ENCODE measurements around the gene GSTM3. TPM values are rescaled to one million over a fixed set of nuclear protein-coding genes. Genes with fewer than 3 reads are reported as not detected.
A peak's percentile ranks its signal among the peaks of the same experiment; 100 is the strongest.

Gene GSTM3
- total RNA-seq = 13.5 TPM

DNA sequence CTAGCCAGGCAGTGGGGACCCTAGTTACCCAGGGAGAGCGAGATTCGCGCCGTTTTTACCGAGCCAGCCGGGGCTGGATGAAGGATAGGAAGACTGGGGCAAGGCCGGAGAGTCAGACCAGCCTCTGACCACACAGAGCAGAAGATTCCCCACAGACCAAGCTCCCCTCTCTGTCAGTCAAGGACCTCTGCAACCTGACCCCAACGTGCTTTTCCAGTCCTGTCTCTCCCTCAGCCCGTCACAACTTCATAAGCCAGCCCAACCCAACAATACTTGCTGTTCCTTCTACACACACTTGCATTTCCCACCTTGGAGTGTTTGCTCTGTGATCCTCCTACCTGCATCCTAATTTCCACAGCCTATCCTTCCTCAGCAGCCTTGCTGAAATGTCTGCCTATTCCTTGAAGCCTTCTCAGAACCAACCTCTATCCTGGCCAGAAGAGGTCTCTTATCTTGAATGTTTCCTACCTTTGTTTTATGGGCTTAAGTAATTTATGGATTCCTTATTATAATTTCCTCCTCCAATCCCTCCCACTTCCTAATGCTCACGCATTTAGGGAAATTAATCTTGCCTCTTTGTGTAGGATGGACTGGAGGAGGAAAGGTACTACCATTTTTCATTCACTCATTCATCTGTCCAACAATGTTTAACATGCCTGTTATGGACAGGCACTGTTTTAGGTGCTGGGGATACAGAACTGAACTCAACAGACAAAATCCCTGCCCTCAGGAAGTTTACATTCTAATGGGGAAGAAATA, at the start of gene GSTM3:
GSTM3 (minus strand) TSS at position 424 of the 759 bp plus-strand sequence. CDS start 751 bp downstream, outside the sequence.
- DNase-seq (ENCODE audit: low read depth in 2 of 3, low spot score in 2 of 3) = no peak

DNA sequence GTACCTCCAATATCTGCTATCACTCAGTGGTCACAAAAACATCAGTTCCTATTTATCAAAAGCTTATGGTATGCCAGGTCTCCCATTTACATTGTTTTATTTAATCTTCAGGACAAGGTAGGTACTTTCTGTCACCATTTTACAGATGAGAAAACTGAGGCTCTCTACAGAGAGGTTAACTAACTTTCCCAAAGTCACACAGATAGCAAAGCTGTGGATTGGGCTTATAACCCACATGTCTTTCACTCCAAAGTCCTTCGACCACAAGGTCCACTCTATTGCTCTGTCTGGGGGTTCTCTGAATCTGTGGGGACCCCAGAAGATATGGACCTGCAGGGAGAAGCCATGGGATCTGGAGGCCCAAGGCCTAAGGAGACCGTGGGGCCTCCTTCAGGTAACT, 49.5 kb upstream of the GSTM3 start:
- no peak for DNase-seq (ENCODE audit: low read depth in 2 of 3, low spot score in 2 of 3)

DNA sequence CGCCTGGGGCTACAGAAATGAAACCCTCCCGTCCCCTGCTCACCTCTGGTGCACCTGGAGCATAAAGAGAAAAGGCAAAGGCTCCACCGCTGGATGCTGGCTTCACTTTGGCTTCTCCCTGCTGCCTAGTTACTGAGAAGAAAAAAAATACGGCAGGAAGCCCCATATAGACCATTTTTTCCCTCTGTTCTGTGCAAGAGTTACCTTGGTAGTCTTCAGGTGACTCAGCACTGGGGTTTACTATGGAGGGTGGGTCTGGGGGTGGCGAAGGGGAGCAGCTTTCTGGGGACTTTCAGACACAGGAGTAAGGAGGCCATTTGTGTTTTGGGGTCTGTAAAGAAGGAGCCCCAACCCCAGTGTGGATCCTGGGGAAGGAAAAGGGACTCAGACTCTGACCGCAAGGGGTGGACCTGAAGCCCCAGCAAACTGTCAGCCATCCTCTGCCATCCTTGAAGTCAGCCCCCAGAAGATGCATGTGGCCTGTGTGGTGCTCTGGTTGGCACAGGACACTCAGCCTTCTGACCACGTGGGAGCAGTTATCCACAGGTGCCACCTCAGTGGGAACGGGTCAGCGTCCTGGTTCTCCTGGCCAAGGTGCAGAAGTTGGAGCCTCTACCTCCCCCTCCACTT, 48.8 kb upstream of the GSTM3 start:
- no peak for DNase-seq (ENCODE audit: low read depth in 2 of 3, low spot score in 2 of 3)

DNA sequence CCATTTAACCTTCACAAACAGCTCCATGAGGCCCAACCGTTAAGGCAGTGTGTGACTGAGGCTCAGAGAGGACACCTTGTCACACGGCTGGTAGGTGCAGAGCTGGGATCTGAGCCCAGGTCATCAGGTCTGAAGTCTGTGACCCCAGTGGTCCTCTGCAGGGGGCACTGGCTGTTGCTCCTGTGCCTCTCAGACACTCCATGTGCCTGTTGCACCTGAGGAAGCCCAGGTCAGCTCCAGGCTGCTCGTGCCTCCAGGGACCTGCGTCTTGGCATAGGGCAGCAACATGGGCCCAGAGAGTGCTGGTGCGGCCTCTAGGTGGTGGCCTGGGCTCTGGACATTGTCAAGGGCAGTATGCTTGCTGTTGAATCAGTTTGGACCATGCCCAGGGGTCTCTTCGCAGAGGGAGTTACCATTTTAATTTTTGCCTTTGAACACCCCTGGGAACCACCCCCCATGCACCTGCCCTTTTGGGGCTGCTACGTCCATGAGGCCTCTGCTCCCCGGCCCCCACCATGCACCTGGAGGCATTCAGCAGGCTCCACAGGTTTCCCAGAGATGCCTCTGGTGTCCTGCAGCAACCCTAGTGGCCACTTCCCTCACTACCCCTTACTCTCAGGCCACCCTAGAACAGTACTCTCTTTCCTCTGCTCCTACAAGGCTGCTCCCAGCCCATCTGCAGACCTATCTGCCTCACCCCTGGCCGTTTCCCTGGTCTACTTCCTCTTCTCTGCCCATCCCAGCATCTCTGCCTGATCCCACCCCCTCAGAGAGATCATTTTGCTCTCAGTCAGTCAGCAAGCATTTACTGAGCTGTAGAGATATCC, 48.1 kb upstream of the GSTM3 start:
- DNase-seq (ENCODE audit: low read depth in 2 of 3, low spot score in 2 of 3) = peak in 1 of 3 donors; percentile 31

DNA sequence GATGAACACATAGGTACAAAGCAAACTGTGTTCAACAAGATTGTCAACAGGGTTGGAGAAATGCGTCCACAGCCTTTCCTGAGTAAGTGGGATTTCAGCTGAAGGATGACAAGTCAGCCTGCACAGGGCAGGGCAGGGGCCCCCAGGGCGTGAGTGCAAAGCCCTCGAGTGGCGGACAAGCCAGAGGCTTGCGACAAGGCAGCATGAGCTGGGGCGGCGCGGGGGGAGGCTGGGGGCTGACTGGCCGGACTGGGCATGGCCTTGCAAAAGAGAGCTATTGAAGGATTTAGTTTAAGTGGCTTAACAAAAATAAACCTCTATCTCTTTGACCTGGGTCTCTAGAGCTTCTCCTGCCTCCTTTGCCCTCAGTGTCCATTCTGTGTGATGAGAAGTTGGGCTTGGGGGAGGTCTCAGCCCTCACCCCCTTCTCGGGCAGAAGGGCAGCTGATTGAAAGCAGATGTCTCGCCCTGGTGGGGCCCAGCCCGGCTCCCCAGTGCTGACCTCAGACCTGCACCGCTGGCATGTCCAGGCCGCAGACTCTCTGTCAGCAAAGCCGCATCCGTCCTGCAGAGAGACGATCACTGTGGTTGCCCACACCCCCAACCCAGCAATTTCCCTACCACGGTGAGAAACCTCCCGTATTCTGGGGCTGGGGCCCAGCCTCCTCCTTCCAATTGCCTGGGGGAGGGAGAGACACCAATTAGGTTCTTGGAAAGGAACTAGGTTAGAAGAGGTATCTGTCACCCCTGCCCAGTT, 47.2 kb upstream of the GSTM3 start:
- no peak for DNase-seq (ENCODE audit: low read depth in 2 of 3, low spot score in 2 of 3)

DNA sequence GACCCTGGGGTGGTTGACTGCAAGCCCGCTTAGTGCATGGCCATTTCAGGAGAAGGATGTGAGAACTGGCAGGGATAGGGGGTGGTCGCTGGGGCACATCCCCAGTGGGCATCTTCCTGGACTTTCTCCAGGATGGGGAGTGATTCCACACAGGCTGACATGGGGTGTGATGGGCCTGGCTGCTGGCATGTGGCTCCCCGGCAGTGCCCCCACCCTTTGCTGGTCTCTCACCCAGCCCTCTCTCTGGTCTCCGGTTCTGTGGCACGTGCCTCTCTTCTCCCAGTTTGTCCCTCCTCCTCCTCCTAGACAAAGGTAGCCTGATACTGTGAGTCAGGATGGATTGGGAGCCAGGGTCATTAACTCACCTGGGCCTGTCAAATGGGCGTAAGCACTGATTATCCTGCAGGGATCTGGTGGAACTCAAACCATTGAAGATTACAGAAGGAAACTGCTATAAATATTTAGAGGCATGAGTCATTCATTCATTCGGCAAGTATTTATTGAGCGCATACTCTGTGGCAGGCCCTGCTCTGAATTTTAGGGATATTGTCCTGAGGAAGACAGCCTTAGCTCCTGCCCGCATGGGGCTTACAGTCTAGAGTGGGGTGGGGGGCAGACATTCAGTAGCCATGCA, 46.5 kb upstream of the GSTM3 start:
- DNase-seq (ENCODE audit: low read depth in 2 of 3, low spot score in 2 of 3) = no peak

DNA sequence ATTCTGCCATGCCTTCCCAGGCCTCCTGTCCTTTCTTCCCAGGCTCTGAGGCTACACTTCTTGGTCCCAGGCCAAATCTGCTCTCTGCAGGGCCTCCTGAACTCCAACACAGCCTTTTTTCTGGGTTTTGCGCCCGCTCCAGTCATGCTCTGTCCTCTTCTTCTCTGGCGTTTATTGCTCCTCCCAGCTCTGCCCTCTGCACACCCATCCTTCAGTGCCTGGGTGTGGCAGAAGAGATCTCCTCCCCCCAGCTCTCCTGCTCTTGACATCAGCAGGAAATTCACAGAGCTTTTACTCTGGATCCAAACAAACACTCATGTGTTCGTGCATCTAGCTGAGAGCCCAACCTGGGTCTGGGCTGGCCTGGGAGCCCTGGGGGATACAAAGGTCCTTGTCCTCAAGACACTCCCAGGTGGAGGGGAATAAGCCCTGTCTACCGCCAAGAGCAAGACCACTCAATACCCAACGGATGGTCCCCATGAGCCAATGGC, 45.7 kb upstream of the GSTM3 start:
- DNase-seq (ENCODE audit: low read depth in 2 of 3, low spot score in 2 of 3) = no peak

DNA sequence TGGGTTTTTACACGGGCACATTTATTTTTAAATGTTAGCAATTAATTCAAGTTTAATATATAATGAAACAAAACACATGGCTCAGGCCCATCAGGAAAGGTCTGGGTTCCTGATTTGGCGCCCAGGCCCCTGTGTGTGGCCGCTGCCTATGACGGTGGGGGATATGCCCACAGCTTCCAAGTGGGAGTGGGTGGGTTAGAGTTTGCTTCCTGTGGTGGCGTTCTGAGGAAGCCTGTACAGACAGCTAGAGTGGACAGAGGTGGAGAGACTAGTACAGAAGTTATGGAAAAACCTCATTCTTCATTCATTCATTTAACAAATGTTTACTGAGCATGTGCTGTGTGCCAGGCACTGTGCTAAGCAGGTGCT, 45.3 kb upstream of the GSTM3 start:
- no peak for DNase-seq (ENCODE audit: low read depth in 2 of 3, low spot score in 2 of 3)

DNA sequence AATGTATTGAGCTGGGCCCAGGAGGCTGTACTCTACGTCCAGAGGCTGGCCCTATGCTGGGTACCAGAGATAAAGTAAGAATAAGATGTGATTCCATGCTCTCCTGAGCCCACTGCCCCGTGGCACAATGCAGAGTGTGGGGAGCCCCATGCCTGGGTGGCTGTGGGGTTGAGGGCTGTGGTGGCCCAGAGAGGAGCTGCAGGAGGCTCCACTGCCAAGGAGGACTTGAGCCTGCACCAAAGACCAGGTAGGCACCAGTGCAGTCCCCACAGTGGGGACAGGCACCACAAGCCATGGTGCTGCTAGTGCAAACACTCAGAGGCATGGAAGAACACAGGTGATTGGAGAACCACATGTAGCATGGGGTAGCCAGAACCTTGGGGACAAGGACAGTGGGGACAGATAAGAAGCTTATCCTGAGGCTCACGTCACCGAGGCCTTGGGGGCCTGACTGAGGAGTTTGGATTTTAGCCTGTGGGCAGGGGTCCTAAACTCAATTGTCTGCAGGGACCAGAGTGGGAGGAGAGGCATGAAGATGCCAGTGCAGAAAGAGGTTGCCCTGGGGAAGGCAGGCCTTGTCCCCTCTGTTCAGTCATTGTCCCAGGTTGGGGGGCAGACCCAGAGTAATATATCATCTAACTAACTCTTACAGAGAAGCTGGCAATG, 44.7 kb upstream of the GSTM3 start:
- DNase-seq (ENCODE audit: low read depth in 2 of 3, low spot score in 2 of 3) = no peak

DNA sequence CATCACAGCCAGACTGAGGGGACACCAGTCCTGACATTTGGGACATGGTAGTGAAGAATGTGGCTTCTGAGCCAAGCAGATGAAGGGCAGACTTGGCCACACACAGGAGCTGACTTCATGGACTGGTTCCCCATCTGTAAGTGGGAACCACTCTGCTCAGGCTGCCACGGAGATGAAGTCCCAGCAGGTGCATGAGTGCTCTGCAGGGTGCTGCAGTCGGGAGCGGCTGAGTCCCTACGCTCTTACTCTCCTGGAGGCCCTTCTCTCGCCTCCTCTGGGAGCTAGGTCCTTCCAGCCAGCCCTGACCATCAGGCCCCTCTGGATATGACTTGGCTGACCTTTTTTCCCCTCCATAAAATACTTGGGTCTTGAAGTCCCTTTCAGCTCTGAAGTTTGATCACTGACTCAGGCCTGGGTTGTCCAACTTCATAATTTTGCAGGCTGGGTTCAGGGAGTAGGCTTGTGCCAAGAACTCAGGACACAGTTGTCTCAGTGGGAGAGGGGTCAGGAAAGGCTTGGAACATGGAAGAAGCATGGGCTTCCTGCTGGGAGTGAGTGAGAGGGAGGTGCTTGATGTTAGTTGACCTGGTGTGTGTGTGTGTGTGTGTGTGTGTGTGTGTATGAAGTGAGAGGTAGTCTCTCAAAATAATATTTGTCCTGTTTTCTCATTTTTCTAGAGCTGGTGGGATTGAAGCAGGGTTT, 43.9 kb upstream of the GSTM3 start:
- DNase-seq (ENCODE audit: low read depth in 2 of 3, low spot score in 2 of 3) = no peak

DNA sequence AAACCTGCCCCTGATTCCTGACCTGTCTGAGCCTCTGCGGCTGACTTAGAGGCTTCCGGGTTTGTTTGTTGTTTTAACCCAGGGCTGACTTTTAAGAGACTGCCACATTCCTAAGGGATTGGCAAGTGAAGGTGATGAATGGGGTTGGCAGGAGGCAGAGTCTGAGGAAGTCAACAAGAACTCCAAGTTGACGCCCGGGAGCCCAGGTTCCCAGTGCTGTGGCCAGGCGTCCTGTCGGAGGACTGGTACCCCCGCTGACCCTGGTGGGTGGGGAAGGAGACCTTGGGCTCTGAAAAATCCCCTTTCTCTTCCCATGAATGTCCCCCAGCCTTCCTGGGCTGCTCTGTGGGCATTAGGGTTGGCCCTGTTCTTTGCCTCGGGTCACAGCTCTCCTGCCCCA, 42.6 kb upstream of the GSTM3 start:
- DNase-seq (ENCODE audit: low read depth in 2 of 3, low spot score in 2 of 3) = no peak

DNA sequence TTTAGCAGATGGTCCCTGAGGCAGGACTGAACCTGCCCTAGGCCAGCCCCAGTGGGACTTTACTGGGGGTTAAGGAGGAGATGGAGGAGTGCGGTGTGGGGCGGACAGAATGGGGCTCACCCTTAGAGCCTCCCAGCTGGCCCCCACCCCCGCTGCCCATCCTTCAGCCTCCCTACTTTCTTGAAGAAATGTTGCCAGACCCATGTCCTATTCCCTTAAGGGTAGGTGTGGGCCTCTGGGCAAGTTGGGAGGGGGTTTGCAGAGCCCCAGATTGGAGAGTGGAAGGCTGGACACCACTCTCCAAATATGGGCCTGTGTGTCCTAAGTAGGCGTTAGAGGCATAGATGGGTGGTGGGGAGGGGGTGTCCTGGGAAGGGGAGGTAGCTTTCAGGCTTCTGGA, 42.1 kb upstream of the GSTM3 start:
- no peak for DNase-seq (ENCODE audit: low read depth in 2 of 3, low spot score in 2 of 3)

DNA sequence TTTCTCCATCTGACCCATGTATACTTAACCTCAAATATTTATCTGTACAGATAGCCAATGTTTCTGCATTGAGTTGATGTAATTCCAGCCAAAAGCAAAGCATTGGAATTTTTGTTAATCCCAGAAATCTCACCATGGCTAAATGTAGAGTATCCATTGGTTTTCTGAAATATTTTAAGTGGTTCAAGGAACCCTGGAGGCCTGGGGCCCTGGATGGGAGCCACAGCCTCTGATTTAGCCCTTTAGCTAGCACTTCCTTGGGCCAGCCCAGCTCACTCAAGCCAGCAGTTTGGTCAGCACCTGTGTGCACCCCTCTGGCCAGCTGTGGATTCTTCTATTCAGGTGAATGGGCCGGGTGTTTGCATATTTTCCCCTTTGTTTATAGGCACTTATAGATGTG, 41.7 kb upstream of the GSTM3 start:
- DNase-seq (ENCODE audit: low read depth in 2 of 3, low spot score in 2 of 3) = no peak

DNA sequence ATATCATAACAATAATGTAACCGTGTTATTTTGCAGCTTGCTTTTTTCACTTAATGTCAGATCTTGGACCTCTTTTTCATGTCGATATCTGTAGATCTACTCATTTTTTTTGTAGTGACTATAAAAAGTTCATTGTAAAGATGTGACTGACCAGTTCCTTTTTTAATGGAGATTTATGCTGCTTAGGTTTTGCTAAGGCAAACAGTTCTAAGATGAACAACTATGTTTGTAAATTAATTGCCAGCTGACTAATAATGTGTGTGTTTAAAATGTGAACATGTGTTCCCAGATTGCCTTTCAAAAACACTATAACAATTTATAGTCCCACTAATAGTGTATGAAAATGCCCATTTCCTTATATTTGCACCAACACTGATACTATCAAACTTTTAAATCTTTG, 41.0 kb upstream of the GSTM3 start:
- DNase-seq (ENCODE audit: low read depth in 2 of 3, low spot score in 2 of 3) = no peak

DNA sequence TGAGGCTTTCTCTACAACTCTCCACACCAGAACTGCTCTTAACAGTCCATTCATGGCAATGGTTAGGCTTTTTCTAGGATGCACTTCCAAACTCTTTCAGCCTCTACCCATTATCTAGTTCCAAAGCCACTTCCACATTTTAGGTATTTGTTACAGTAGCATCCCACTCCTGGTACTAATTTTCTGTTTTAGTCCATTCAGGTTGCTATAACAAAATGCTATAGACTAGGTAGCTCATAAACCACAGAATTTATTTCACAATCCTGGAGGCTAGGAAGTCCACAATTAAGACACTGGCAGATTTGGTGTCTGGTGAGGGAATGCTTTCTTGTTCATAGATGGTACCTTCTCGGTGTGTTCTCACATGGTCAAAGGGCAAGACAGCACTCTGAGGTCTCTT, 40.1 kb upstream of the GSTM3 start:
- no peak for DNase-seq (ENCODE audit: low read depth in 2 of 3, low spot score in 2 of 3)

DNA sequence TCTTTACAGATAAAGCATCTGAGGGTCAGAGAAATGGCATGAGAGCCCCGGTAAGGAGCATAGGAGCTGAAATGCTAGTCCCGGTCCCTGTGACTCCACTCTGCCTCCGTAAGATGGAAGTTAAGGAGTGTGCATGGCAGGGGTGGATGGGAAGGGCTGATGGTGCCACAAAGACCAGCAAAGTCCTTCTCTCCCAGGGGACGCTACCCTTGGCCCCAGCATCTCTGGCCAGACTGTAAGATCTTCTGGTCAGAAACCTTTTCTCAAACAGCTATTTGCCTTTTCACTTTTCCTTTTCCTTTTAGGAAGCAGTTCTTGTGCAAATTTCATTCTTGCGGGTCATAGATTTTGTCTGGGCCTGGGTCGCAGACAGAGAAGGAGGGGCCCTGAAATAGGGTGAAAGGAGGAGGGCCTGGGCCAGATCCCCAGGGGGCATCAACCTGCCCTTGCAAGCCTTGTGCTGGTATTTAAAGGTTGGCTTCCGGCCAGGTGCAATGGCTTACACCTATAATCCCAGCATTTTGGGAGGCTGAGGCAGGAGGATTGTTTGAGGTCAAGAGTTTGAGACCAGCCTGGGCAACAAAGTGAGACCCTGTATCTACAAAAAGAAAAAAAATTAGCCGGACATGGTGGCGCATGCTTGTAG, 37.3 kb upstream of the GSTM3 start:
- no peak for DNase-seq (ENCODE audit: low read depth in 2 of 3, low spot score in 2 of 3)

DNA sequence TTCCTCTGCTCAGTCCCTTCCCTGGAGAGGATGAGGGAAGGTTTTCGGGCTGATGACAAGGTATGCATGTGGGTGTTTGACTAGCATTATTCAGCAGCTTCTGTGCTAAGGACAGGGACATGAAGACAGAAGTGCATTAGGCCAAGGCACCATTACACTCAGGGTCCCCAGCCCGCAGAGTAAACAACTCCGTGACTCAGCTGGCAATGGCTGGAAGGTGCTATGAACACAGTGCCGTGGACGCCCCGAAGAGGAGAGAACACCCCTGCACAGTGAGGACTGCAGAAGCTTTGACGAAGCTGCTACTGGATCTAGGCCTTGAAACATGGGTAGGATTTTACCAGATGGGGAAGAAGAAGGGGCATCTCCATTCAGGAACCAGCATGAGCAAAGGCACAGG, 36.6 kb upstream of the GSTM3 start:
- DNase-seq (ENCODE audit: low read depth in 2 of 3, low spot score in 2 of 3) = no peak

DNA sequence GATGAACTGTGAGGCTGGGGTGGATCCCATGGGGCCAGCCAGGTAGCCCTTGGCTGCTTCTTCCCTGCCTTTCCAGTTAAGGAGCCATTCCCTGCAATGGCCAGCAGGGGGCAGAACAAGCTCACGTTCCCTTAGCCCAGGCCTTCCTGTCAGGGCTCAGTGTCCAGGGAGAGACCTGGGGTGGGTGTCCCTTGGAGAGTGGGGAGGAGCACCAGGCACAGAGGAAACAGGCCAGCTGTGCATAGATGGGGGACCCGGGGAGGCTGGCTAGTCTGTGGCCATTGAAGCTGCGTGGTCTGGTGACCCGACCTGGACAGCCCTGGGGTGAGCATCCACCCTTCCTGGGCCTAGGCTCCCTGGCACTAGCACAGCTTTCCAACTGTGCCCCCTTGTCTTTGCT, 36.1 kb upstream of the GSTM3 start:
- peak; percentile 50 to 87 (median 69) for DNase-seq (ENCODE audit: low read depth in 2 of 3, low spot score in 2 of 3)

All from hematopoietic multipotent progenitor cell (in vitro differentiated cells).